GM04504 (cell line): ENCODE measurements around the gene PNPLA5.
A peak's percentile ranks its signal among the peaks of the same experiment; 100 is the strongest.

Experiments
- DNase-seq: peaks from one replicate; pipeline ENCODE4 v3.0.0-alpha.2; 2012; ENCODE audit warnings: low read depth

Gene PNPLA5

GRCh38 chr22:43838571-43839307, 53.1 kb downstream of the PNPLA5 start:
- DNase-seq, result no peak

- DNase-seq, result no peak
Measured at GRCh38 chr22:43838161-43838560, 53.7 kb downstream of the PNPLA5 start.

- no peak for DNase-seq
Measured at GRCh38 chr22:43837666-43838065, 54.1 kb downstream of the PNPLA5 start.

GRCh38 chr22:43835736-43836135, 56.1 kb downstream of the PNPLA5 start:
- DNase-seq, result no peak

- DNase-seq, result no peak
Measured at GRCh38 chr22:43835166-43835565, 56.6 kb downstream of the PNPLA5 start.

GRCh38 chr22:43833286-43834240, 58.2 kb downstream of the PNPLA5 start:
- DNase-seq, result no peak

GRCh38 chr22:43832393-43833265, 59.2 kb downstream of the PNPLA5 start:
- no peak for DNase-seq

GRCh38 chr22:43831561-43832392, 60.0 kb downstream of the PNPLA5 start:
- no peak for DNase-seq

- no peak for DNase-seq
Measured at GRCh38 chr22:43830931-43831560, 60.8 kb downstream of the PNPLA5 start.

- peak; percentile 27 for DNase-seq
Measured at GRCh38 chr22:43829904-43830851, 61.6 kb downstream of the PNPLA5 start.
